Keratinocyte (primary cell): ENCODE data around the gene TRIM25.

Experiments
- CTCF ChIP-seq, 3 experiments: IDR thresholded peaks in 1 of 3; conservative IDR thresholded peaks in 1 of 3; optimal IDR thresholded peaks in 1 of 3; 2 replicates in 2 of 3; 3 replicates in 1 of 3; pipeline versions ENCODE3 to v1.5.1; 2011; ENCODE audit warnings: low read length in 3 of 3, mild to moderate bottlenecking in 3 of 3, moderate library complexity in 2 of 3, control low read depth in 1 of 3, inconsistent platforms in 1 of 3; ENCODE audit not compliant: insufficient read depth in 2 of 3; ENCODE audit errors: extremely low read depth in 1 of 3
- EZH2 ChIP-seq: IDR thresholded peaks from one replicate; pipeline ENCODE4 v1.6.1; 2012; ENCODE audit warnings: inconsistent platforms, mild to moderate bottlenecking, low read length, moderate library complexity

- TF ChIP-seq CTCF (optimal IDR thresholded peaks at IDR 0.05 in 1 of 3, IDR thresholded peaks at IDR 0.05 in 1 of 3, conservative IDR thresholded peaks at IDR 0.05 in 1 of 3; ENCODE audit: extremely low read depth in 1 of 3, insufficient read depth in 2 of 3, low read length in 3 of 3) = no peak
- TF ChIP-seq EZH2 = no peak
Measured at GRCh38 chr17:56913353-56913866, 439 bp downstream of the TRIM25 start.
